GM12875 (cell line): ENCODE results near the gene VWA7.
A peak's percentile ranks its signal among the peaks of the same experiment; 100 is the strongest.

Experiments
- H3K4me3 ChIP-seq: one replicate; pipeline ENCODE4 v1.5.1; 2011; ENCODE audit warnings: low read depth, low read length, control low read depth
- CTCF ChIP-seq: IDR thresholded peaks from 2 replicates; pipeline ENCODE4 v1.5.1; 2011; ENCODE audit warnings: low read depth, mild to moderate bottlenecking, control low read depth, inconsistent platforms, low read length, moderate library complexity, borderline replicate concordance; ENCODE audit not compliant: insufficient read depth

Gene VWA7

GRCh38 chr6:31736021-31736767, 40.9 kb downstream of the VWA7 start, which contains the start of gene CLIC1:
Gene CLIC1 (minus strand): TSS chr6:31736530. CDS start chr6:31736300, 230 bp downstream.
- TF ChIP-seq CTCF, result no peak
- H3K4me3 ChIP-seq, result peak within 1 kb of the TSS; percentile 64

- H3K4me3 ChIP-seq, result peak overlapping the region; percentile 64
- no peak for TF ChIP-seq CTCF
These were observed 42.2 kb downstream of the VWA7 start for GRCh38 chr6:31734821-31735406.

- no peak for TF ChIP-seq CTCF
- H3K4me3 ChIP-seq, result peak overlapping the region; percentile 64
These were observed 42.8 kb downstream of the VWA7 start for GRCh38 chr6:31734247-31734820.

- no peak overlapping the region for H3K4me3 ChIP-seq
These were observed 43.4 kb downstream of the VWA7 start for GRCh38 chr6:31733734-31734133.

GRCh38 chr6:31732029-31732428, 45.1 kb downstream of the VWA7 start:
- no peak for TF ChIP-seq CTCF
- no peak overlapping the region for H3K4me3 ChIP-seq

More at GRCh38 chr6:31733734-31734133, 43.4 kb downstream of the VWA7 start:
- TF ChIP-seq CTCF, result no peak

- TF ChIP-seq CTCF, result no peak
- H3K4me3 ChIP-seq, result no peak overlapping the region
These were observed 46.5 kb downstream of the VWA7 start for GRCh38 chr6:31730631-31731086.
